ENCODE measurements around the gene KIAA1217.
"Not testable (repeated sequence)": the region's sequence is repeated elsewhere in the genome, so short reads cannot be mapped to it uniquely, and the experiment has no call there.

Gene KIAA1217

GRCh38 chr10:24289235-24289634 lies 80.3 kb downstream of the KIAA1217 start:
- DNase-seq (ENCODE audit: low read depth): no peak

DNA sequence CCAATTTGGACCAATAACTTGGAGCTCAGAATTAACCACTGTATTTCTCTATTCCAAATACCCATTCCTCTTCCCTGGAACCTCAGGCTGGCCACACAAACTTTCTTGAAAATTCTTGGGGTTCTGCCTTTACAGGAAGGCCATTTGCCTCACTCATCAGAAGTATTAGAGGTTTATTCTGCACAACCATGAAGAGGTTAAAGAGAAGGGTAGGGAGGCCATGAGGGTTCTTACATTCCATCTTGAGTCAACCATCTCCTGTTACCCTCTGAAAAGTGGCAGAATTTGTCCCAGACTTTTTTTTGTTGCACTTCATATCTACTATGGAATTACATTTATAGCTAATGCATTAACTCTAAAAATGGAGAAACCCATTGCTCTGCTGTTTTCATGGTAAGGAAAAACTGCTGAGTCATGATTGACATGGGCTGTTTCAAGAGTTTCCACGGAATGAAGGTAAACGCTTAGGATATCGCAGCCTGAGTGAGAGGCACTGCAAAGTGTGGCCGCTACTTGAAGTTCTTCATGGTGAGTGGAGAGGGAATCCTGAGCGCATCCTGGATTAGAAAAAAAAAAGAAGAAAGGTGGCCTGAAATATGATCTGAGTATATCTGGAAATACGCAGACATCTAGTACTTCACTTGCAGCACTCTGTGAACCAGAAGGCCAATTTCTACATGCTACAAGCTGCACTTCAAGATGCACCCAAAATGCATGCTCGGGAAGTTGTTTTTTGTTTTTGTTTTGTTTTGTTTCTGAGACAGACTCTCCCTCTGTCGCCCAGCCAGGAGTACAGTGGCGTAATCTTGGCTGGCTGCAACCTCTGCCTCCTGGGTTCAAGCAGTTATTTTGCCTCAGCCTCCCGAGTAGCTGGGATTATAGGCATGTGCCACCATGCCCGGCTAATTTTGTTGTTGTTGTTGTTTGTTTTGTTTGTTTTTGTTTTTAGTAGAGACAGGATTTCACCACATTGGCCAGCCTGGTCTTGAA lies 83.7 kb downstream of the KIAA1217 start:
- DNase-seq (ENCODE audit: low read depth): no peak

DNA sequence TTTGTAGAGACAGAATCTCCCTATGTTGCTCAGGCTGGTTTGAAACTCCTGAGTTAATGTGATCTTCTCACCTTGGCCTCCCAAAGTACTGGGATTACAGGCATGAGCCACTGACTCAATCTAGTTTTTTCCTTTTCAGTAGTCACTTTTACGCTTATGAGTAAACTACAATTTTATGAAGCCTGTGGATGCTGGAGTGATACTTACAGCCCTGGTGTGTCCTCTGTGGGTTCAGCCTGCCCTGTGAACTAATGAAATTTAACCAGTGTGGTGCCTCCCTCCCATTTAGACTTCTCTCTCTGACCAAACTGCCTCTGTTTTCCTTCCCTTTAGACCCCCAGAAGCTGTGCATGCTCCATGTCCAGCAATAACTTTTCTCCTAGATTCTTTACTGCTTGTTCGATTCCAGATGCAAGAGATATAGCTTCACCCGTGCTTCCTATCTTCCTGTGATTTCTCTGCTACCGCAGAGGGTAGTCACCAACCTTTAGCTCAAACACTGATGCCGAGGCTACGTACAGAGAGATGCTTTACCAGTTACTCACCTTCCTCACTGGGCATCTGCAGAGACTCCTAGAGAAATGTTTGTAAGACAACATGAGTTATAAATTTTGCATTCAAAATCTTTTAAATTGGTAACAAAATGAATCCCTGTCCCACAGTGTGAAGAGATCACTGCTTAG lies 90.8 kb downstream of the KIAA1217 start:
- DNase-seq (ENCODE audit: low read depth): no peak

DNA sequence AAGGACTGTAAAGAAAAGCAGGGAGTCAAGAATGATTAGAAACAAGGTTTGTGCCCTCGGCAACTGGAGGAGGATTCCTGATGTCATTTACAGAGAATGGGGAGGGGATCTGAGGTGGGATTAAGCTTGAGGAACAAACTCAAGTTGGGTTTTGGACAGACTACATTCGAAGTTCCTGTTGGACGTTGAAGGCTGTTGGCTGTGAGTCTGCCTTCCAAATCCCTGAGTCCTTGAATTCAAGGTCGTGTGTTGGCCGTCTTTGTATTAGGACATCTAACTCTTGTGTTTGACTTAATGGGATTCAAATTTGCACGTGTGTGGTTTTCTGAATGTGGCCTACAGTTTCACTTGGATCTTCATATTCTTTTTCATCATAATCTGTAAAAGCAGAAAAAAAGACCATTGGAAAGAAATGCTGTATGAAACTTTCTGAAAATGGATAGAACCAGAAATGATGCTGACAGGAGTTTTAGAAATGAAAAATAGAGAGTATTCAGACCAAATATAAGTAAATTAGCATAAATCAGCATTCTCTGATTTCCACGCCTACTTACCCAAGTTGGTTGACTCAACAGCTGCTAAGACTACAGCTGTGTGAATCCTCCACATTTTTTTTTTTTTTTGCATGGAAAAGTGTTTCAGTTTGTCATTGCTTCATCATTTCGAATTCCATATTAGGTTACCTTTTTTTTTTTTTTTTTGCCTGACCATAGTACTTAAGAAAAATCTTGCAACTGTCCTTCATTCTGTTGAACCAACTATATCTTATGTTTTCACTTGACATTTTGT lies 94.8 kb downstream of the KIAA1217 start:
- DNase-seq (ENCODE audit: low read depth): no peak

- no peak for DNase-seq (ENCODE audit: low read depth)
These were observed 96.9 kb downstream of the KIAA1217 start for GRCh38 chr10:24305551-24306506.

DNA sequence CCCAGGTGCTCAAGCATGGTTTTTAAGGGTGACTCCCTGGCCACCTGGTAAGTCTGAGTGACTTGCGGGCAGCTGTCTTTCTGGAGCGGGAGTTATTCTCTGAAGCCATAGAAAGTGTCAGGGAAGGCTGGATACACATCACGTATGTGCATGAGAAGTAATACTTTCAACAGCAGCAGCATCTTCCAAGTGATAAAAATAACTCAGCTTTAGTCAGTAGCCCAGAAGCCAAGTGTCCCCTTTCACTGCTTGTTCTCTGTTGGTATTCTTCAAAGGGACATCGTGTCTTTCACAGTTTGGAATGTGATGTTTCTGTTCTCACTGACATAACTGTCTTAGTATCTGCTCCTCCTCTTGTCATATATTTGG lies 97.6 kb downstream of the KIAA1217 start:
- no peak for DNase-seq (ENCODE audit: low read depth)

- DNase-seq (ENCODE audit: low read depth): no peak
These were observed 98.2 kb downstream of the KIAA1217 start for GRCh38 chr10:24307116-24307515.

- DNase-seq (ENCODE audit: low read depth): no peak
These were observed 99.0 kb downstream of the KIAA1217 start for GRCh38 chr10:24307696-24308485.

GRCh38 chr10:24310104-24310503 lies 101.2 kb downstream of the KIAA1217 start:
- DNase-seq (ENCODE audit: low read depth): no peak

- no peak for DNase-seq (ENCODE audit: low read depth)
These were observed 103.0 kb downstream of the KIAA1217 start for GRCh38 chr10:24311888-24312287.

DNA sequence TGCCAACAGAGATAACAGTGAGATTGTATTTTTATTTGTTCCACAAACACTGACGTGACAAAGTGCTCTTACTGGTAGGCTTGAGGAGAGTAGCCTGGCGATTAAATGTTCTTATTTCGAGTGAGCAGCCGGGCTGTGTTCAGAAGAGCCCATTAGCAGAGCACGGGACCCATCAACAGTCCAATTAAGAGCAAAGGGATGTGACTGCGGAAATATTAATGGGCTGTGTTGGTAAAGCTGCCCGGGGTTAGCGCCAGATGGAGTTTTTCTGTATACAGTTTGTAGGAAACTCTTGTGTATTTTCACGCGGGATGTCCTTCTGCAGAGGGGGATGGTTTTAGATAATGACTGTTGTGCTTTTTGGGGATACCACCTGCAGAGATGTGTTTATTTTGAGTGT lies 104.3 kb downstream of the KIAA1217 start:
- no peak for DNase-seq (ENCODE audit: low read depth)

DNA sequence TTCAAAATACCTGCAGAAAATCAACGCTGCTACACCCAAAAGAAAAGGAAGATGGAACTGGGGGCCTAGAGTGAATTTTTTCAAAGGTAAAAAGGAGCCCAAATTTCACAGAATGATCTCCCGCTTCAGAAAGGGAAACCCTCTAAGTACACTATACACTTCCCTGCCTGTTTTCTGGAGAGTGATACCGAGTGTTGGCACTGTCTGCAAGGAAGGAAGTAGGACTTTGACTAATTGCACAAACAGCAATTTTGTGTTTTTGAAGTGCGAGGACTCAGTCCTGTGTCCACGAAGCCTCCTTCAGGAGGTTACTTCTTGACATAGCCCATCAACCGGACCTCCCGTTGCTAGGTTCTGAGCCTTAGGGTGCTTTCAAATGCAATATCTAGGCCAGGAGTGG lies 106.3 kb downstream of the KIAA1217 start:
- DNase-seq (ENCODE audit: low read depth): no peak

DNA sequence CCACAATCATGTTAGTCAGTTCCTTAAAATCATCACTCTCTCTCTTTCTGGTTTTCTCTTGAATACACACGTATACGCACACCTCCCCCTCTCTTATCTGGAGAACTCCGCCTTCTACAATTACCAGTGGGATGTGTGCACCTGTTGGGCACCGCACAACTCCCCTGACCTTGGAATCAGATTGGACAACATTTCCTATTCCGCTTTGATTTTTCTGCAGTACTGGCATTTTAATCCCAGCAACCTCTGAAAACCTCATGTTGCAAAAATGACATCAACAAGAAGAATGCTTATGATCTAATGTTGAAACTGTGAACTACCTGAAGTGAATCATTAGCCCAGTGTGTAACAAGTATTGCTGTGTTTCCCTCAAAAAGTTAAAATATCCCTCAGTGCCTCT lies 109.6 kb downstream of the KIAA1217 start:
- DNase-seq (ENCODE audit: low read depth): no peak

DNA sequence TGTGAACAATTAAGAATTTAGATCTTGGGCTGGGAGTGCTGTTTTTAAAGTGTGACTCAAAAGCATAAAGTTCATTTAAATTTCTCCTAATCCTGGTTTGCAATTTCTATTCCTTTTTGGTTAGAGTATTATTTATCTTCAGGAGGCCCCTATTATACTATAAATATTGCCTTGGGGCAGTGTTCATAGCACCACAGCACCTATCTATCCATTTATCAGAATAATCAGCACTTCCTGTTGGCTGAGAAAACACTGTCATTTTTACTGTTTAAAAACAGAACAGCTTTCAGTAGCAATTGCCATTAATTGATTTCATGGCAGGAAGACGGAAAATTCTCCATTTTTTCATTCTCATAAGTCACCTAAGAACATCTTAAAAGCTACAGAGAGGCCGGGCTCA lies 111.4 kb downstream of the KIAA1217 start:
- no peak for DNase-seq (ENCODE audit: low read depth)

- peak; percentile 34 for DNase-seq (ENCODE audit: low read depth)
These were observed 115.7 kb downstream of the KIAA1217 start for GRCh38 chr10:24324651-24325050.

DNA sequence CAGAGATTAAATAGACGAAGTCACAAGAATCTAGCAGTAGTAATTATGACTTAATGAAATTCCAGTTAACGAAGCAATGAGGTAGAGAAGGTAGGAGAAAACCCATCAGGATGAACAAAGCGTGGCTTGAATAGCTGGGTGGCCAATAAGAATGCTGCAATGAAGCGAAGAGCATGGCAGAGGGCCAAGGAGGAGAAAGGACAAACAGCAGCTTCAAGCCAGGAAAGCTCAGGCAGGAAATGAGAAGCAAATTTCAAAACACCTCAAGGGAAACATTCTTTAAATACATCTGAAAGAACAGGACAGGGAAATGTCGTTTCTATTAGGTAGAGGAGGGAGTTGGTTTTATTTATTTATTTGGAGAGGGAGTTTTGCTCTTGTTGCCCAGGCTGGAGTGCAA lies 122.5 kb downstream of the KIAA1217 start:
- DNase-seq (ENCODE audit: low read depth): peak; percentile 27

DNA sequence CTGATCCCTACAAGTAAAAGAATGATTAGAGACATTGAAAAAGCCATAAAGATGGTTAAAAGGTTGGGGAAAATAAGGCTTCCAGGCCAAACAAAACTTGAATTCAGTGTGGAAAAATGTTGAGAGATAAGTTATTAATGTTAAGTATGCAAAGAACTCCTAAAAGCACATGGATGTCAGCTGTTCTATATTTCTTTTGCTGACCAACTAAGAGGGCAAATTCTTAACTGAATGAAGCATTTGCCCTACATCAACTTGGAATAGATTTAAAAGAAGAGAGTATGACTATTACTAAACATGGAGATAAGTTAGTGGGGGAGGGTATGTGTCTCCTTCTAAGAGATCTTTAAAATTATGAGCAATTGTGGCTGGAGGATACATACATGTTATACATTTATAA lies 124.8 kb downstream of the KIAA1217 start:
- DNase-seq (ENCODE audit: low read depth): no peak

- no peak for DNase-seq (ENCODE audit: low read depth)
These were observed 125.5 kb downstream of the KIAA1217 start for GRCh38 chr10:24334279-24334939.

DNA sequence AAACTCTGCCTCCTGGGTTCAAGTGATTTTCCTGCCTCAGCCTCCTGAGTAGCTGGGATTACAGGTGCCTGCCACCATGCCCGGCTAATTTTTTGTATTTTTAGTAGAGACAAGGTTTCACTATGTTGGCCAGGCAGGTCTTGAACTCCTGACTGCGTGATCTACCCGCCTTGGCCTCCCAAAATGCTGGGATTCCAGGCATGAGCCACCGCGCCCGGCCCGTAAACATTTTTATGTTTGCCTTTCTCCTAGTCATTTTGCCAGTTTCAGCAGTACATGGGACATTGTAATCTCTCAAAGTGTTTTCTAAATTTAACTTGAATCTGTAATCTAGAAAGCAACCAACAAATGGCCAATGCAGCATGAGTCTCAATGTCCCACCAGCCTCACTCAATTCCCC lies 128.8 kb downstream of the KIAA1217 start:
- DNase-seq (ENCODE audit: low read depth): not testable (repeated sequence)

GRCh38 chr10:24339387-24339786 lies 130.4 kb downstream of the KIAA1217 start:
- DNase-seq (ENCODE audit: low read depth): no peak
